ENCODE measurements around the gene CHRNA3.

- no peak for TF ChIP-seq POLR2AphosphoS5 (IDR thresholded peaks at IDR 0.05; ENCODE audit: borderline replicate concordance, low read depth, low read length)
- no peak for TF ChIP-seq FOXP2 (optimal IDR thresholded peaks at IDR 0.05; ENCODE audit: control extremely low read depth, extremely low read length, insufficient read depth)
Measured at GRCh38 chr15:78634210-78635145, 13.7 kb upstream of the CHRNA3 start.

Measured in SK-N-MC (cell line).